NCI-H2227 (cell line): ENCODE data around the gene MYNN.
"Not testable (repeated sequence)": the region's sequence is repeated elsewhere in the genome, so short reads cannot be mapped to it uniquely, and the experiment has no call there.

ENCODE experiments used
- DNase-seq: peaks from one replicate; lab custom pipeline; 2025; ENCODE audit not compliant: unreplicated experiment; lab: John Stamatoyannopoulos, UW

MYNN gene

GRCh38 chr3:169772897-169773816 is at the start of gene MYNN:
Gene MYNN, plus strand, starts transcription at chr3:169773396. Its CDS starts 900 bp downstream, at chr3:169774296.
- DNase-seq = peak; percentile 93

DNA sequence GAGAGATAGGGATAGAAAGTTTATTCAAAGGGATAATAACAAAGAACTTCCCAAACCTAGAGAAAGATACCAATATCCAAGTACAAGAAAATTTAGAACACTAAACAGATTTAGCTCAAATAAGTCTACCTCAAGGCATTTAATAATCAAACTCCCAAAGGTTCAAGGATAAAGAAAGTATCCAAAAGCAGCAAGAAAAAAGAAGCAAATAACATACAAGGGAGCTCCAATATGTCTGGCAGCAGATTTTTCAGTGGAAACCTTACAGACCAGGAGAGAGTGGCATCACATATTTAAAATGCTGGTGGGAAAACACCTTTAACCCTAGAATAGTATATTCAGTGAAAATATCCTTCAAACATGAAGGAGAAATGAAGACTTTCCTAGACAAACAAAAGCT is 41.3 kb upstream of the MYNN start:
- not testable (repeated sequence) for DNase-seq

DNA sequence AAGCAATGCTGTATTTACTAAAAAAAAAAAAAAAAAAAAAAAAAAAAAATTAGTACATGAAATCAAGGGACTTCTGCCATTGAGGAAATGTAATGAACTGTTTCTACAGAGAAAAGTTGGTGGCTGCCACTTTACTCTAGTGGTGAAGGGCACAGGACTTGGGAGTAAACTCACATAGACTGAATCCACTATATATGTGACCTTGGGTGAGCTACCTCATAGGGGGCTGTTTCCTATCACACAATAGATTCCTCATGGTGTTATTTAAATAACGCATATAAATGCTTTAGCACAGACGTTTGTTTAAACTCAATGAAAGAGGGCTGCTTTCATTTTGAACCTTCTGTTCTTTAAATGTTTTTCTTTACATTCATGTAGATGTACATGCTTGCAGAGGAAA is 34.1 kb upstream of the MYNN start:
- DNase-seq = no peak

GRCh38 chr3:169744366-169745054 is 28.7 kb upstream of the MYNN start:
- DNase-seq = no peak

DNA sequence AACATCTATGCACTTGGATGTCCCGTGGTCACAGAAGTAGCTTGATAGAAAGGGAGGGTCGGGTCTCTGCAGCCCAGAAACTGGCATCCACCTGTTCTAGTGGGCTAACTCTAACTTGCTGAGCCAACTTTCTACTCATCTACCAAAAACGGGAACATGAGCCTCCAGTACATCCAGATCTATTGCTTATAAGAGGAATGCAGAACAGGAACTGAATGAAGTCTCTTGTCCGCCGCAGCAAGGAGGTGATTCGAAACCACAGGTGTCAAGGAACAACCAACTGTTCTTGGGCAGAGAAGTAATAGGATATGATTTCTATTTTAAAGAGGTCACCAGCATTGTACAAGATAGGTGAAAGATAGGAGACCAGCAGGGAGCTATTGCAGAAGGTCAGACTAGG is 26.3 kb upstream of the MYNN start:
- DNase-seq = no peak

DNA sequence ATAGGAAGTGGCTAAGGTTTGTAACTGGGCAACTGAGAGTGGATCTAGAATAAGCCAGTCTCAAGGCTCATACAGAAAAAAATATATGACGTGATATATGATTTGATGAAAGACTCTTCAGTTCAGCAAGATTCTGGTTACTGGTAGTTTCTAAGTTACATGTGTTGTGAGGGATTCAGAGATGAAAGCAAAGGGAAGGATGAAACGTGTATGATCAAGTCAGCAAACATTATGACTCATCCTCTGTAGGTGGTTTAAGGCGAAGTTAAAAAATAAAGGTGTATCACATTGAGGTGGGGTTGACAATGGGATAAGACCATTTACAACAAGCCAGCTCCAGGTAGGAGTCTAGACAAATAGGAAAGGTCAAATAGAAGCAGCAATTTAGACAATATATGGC is 24.5 kb upstream of the MYNN start:
- DNase-seq = no peak

GRCh38 chr3:169750665-169751064 is 22.5 kb upstream of the MYNN start:
- no peak for DNase-seq

DNA sequence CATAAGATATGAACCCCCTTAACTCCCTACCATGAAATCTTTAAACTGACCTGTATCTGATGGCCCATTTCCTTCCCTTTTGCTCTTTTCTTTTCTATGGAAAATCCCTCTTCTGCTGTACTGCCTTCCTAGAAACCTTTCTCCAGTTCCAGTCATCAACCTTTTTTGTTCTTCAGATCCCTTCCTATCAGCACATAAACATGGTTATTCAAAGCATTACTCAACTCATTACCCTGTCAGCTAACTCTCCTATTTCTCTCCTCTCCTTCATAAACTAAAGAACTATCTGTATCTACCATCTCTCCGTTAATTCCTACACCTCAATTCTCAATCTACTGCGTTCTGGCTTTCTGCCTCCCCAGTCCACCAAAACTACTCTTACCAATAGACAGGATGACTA is 21.3 kb upstream of the MYNN start:
- DNase-seq = no peak

GRCh38 chr3:169754711-169755110 is 18.5 kb upstream of the MYNN start:
- DNase-seq = no peak

- no peak for DNase-seq
Observed at GRCh38 chr3:169755488-169755887, 17.7 kb upstream of the MYNN start.

DNA sequence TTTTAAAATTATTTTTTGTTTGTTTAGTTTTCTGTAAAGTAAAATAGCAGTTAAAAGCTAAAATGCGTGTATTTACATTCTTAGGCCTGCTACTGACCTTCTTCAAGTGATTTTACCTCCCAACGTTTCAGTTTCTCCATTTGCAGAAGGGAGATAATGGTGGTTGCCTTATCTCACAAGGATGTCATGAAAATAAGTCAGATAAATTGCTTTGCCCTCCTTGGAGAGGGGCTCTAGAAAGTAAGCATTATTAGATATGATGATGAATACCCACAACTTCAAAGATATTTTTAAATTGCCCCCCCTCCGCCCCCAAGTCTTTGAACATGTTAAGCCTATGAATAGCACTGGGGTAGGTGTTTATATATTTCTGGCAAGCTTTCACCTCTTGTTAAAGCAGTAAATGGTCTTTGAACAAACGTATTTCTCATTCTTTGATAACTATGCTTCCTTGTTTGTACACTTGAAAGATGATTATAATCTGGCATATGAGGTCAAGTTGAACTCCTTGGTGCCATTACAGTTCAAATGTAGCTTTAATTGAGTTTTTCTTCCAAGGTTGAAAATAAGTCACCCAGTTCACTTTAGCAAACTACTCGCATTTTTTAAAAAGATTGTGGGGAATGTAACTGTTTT is 14.7 kb upstream of the MYNN start:
- DNase-seq = no peak

GRCh38 chr3:169759256-169759655 is 13.9 kb upstream of the MYNN start:
- DNase-seq = no peak

DNA sequence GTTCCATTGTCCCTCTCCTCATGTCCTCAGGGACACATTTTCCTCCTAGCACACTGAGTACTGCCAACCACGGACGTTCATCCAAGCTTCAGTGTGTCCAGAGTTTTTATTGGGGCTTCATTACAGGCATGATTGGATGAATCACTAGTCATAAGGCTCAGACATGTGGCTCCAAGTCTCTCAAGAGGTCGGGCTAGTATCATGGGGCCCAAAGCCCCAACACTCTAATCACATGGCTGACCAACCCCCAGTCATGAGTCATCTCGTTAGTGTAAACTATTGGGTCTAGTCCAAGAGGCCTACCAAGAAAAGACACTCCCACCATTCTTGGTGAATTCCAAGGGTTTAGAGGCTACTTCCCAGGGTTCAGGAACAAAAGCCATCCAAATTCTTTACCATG is 12.7 kb upstream of the MYNN start:
- DNase-seq = no peak

DNA sequence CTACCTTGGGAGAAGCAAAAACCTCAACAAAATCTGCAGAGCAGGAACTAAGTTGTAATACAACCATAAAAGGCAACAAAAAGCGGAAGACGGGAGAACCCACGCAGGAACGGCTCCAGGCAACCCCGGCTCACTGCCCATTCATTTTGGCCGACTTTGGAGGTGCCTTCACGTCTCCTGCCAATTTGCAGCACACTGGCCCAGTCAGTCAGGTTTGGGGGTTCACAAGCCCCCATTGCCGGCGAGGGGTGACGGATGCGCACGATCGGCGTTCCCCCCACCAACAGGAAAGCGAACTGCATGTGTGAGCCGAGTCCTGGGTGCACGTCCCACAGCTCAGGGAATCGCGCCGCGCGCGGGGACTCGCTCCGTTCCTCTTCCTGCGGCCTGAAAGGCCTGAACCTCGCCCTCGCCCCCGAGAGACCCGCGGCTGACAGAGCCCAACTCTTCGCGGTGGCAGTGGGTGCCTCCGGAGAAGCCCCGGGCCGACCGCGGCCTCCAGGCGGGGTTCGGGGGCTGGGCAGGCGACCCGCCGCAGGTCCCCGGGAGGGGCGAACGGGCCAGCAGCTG is 8.8 kb upstream of the MYNN start:
- peak; percentile 67 for DNase-seq

GRCh38 chr3:169764882-169765612 is 8.1 kb upstream of the MYNN start, which contains the start of gene TERC:
Gene TERC, minus strand, starts transcription at chr3:169765060.
- DNase-seq = peak; percentile 98

DNA sequence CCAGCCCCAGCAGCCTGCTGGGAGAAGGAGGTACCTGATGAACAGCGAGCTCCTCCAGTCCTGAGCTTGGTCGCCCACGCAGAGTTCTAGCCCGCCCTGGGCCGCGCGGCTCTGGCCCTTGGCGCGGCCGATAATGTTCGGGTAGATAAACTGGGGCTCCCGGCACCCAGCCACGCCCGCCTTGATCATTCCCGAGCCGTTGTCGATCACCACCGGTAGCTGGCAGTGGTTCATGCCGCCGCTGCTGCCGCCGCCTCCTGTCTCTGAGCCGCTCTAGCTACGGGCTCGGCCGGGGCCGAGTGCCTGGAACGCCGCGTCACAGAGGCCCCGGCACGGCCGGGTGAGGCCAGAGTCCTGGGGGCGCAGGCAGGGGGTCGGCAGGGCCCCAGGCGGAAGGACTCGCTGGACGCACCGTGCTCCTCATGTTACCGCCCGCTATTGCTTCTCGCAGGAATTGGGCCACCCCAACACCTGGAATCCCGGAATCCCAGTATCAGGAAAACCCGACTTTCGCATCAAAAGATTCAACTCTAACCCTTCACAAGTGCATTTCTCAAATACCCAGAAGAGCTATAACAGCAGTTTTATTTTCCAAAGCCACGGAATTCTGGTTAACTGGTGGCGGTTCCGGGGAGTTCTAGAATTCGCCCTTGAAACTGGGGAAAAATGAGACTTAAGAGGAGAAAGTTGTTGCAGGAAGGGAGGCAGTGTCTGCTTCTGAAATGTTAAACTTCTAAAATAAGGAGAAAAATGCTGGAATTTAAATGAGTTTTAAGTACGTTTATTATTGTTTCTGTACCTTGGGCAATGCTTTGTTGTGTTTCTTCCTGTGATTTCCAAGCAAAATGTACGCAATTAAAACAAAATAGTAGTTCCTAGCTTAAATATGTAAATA is 3.7 kb upstream of the MYNN start, which contains the start of gene ACTRT3:
ACTRT3 (minus strand) TSS at position 275 of the 895 bp plus-strand sequence; CDS start at position 234, 41 bp downstream.
- DNase-seq = peak; percentile 79

- peak; percentile 92 for DNase-seq
Observed at GRCh38 chr3:169771497-169772304, 1.5 kb upstream of the MYNN start.

DNA sequence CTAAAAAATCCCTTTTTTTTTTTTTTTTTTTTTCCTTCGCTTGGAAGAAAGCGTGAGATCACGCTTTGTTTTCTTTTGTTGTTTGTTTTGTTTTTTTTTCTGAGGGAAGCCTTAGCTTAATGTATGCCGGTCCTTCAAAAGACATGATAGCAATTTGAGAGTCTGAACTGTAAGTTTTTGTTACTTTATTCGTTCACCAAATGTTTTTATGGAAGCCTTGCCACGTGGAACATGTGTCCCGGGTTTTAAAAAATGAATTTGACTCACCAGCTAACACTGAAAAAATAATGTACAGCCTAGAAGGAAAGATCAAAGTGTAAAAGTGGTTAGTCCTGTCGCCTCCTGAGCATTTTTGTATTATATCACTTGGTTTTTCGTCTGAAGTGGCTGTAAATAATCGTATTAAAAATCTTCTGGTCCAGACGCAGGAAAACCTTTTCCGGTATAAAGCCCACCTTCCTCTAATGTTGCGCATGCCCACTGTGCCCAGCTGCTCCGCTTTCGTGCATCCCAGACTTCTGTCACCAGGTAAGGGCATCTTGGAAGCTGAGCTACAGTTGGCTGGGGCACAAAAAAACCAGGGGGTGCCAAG is 795 bp upstream of the MYNN start:
- DNase-seq = peak; percentile 89
